ENCODE data around the gene SLC12A6.
"Not testable (repeated sequence)": the region's sequence is repeated elsewhere in the genome, so short reads cannot be mapped to it uniquely, and the experiment has no call there.

Gene SLC12A6

DNA sequence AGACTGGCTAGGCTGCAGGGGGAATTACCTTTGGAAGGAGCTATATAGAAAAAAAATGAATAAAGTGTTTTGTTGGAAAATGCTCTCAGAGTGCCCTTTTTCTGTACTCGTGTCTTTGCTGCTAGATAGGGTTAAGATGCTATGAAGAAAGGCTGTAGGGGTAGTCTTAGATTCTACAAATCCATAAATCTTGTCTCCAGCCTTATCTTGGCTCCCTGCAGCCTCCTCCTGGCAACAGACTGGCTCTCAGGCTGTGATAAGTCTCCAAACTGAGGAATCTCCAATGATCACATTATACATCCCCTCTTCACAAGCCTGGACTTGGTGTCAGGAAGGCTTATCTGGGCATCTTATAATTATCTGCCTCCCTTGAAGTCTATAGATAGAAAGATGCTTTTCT, 20.1 kb upstream of the SLC12A6 start:
- DNase-seq, result no peak

DNA sequence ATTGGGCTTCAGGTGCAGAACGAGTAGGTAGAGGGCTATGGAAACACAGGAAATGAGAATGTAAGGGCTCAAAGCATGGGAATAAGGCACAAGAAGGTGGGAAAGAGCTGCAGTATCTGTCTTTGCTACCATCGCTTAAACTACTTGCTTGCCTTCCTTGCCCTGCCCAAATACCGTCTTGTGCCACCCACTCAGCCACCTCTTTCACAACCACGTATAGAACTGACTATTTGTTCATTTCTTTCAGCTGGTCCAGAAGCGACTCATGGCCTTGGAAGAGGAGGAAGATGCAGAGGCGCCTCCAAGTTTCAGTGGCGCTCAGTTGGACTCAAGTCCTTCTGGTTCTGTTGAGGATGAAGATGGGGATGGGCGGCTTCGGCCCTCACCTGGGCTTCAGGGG, 17.7 kb upstream of the SLC12A6 start:
- DNase-seq, result no peak

DNA sequence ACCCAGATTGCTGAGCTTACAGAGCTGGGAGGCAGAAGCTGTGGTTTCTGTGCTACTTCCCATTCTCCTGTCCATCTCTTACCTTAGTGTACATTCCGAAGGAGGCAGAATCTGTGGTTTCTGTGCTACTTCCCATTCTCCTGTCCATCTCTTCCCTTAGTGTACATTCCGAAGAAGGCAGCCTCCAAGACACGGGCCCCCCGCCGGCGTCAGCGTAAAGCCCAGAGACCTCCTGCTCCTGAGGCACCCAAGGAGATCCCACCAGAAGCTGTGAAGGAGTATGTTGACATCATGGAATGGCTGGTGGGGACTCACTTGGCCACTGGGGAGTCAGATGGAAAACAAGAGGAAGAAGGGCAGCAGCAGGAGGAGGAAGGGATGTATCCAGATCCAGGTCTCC, 16.7 kb upstream of the SLC12A6 start:
- DNase-seq, result no peak

DNA sequence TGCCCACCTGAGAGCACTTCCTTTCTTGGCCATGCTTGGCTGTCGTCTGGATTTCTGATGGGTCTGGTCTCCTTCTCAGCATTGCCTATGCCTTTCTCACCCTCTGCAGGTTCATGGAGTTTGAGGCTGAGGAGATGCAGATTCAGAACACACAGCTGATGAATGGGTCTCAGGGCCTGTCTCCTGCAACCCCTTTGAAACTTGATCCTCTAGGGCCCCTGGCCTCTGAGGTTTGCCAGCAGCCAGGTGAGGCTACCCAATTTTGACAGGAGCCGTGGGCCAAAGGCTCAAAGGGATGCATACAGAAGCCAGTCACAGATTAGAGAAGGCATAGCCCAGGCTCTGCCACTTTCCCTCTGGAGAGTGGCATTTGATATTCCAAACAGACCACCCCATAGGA, 16.0 kb upstream of the SLC12A6 start:
- no peak for DNase-seq

DNA sequence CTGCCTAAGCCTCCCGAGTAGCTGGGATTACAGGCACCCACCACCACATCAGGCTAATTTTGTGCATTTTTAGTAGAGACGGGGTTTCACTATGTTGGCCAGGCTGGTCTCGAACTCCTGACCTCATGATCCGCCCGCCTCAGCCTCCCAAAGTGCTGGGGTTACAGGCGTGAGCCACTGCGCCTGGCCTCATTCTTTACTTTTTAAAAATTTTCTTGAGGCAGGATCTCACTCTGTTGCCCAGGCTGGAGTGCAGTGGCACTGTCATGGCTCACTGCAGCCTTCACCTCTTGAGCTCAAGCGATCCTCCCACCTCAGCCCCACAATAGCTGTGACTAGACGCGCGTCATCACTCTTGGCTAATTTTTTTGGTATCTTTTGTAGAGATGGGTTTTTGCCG, 15.4 kb upstream of the SLC12A6 start:
- not testable (repeated sequence) for DNase-seq

DNA sequence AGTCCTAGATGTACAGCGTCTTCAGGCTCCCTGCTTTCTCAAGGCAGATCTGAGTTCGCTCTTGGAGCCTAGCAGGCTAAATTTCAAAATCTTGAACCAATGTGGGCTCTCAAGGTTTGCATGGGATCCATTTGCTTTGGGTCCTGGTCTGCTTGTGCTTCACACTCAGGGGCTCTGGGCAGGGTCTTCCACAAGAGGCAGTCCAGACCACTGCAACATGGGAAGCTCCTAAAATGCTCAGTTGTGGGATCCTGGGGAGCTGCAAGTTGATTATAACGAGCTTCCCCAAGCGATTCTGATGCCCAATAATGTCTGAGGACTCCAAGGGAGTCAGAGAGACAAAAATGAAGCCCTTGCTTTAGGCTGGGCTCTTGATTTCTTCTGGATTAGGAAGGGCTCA, 12.2 kb upstream of the SLC12A6 start:
- DNase-seq, result no peak

DNA sequence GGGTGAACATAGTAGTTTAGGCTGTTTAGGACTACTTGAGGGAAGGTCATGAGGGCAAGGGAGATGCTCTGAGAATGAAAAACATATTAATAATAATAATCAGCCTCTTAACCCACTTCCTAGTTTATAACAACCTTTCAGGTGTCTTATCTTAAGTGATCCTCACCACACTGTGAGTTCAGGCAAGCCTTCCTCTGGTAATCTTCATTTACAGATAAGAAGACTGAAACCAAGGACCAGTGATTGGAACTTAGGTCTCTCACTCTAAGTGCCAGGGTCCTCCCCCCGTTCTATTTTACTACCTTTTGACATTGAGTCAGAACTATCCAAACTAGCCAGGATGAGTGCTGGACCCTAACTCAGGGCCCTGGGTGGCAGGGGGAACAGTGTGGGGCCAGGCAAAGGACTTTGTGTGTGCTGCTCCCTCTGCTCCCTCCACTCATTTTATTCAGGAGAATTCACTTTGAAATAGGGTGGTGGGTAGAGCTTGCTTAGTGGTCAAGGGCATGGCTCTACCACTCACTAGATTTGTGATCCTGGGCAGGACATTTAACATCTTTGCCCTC, 11.2 kb upstream of the SLC12A6 start:
- no peak for DNase-seq

DNA sequence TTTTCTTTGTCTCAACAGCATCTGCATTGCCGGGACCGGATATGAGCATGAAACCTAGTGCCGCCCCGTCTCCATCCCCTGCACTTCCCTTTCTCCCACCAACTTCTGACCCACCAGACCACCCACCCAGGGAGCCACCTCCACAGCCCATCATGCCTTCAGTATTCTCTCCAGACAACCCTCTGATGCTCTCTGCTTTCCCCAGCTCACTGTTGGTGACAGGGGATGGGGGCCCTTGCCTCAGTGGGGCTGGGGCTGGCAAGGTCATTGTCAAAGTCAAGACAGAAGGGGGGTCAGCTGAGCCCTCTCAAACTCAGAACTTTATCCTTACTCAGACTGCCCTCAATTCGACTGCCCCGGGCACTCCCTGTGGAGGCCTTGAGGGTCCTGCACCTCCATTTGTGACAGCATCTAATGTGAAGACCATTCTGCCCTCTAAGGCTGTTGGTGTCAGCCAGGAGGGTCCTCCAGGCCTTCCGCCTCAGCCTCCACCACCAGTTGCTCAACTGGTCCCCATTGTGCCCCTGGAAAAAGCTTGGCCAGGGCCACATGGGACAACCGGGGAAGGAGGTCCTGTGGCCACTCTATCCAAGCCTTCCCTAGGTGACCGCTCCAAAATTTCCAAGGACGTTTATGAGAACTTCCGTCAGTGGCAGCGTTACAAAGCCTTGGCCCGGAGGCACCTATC, 10.5 kb upstream of the SLC12A6 start:
- DNase-seq, result no peak

DNA sequence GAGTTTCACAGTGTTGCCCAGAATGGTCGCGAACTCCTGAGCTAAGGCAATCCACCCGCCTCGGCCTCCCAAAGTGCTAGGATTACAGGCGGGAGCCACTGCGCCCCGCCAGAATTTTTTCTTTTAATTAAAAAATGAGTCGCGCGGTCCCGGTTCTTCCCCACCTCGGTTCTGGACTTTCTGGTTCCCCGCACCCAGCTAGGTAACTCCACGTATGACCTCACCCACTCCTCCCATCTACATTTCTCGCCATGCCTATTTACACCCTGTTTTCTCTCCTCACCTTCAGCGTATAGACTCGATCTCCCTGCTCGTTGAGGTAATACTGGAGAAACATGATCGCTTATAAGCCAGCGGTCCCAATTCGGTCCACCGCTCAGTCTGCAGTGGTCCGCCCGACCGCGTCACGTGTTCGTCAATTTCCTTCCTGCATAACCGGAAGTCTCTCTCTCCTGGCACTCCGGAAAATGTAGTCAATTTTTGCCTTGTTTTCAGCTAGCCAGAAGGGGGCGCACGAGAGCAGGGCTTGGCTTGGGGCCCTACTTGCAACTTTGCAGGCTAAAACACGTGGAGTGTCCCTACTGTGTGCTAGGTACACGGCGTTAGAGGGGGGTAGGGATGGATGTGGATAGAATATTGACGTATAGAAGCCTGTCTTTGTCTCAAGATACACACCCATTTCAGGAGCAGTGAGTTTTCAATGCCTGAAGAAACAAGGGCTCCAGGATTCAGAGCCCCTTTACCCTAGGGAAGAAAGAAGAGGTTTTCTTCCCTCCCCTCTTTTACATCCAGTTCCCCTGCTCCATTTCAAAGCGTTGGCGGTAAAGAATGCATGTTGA, 5.4 kb upstream of the SLC12A6 start, which contains the start of the genes NOP10 and NUTM1:
TSS of gene NOP10 (minus strand) at position 400 of the 839 bp plus-strand sequence. CDS start at position 337, 63 bp downstream.
TSS of gene NUTM1 (plus strand) at position 579 of the 839 bp plus-strand sequence. CDS start 382 bp downstream, outside the sequence.
- peak; percentile 83 to 92 (median 90) for DNase-seq

DNA sequence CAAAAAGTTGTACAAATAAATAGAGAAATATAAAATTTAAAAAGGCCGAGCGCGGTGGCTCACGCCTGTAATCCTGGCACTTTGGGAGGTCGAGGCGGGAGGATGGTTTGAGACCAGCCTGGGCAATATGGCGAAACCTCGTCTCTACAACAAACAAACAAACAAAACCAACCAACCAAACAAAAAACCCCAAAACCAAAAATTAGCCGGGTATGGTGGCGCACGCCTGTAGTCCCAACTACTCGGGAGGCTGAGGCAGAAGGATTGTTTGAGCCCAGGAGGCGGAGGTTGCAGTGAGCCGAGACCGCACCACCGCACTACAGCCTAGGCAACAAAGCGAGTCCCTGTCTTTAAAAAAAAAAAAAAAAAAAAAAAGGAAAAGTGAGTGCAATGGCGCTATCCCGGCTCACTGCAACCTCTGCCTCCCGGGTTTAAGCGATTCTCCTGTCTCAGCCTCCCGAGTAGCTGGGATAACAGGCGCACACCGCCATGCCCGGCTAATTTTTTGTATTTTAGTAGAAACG, 4.7 kb upstream of the SLC12A6 start:
- DNase-seq, result not testable (repeated sequence)

DNA sequence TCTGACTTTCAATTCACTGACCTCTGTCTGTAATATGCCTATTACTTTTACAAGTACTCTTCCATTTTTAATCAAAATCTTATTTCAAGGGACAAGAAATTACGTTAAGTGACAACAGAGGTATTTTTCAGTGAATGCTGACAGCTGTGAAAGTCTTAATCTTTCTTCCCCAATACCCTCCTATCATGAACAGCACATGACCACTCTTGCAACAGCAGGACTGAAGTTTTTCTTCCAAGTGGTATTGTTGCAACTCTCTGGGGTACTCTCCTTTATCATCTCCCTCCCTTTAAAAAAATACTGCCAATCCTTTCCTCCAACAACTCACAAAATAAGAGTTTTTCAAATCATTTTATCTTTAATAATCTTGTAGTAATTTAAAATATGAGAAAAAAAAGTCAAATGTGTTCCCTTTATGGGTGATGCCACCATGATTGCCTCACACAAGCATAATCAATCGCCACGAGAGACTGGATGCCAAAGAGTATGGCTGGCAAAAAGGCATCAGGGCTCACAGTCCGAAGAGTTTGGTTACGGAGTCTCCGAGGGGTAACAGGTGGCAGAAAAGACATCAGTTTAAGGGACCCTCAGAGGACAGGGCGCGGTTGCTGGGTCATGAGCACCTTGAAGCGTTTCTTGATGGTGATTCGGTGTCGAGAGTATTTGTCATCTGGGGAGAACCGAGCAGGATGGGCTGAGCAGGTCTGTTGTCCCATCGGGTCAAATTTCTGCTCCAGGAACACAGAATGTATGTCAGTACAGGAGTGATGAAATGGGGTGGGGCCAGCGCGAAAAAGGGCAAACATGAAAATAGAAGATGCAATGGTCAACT, 4.0 kb upstream of the SLC12A6 start:
- DNase-seq, result no peak

DNA sequence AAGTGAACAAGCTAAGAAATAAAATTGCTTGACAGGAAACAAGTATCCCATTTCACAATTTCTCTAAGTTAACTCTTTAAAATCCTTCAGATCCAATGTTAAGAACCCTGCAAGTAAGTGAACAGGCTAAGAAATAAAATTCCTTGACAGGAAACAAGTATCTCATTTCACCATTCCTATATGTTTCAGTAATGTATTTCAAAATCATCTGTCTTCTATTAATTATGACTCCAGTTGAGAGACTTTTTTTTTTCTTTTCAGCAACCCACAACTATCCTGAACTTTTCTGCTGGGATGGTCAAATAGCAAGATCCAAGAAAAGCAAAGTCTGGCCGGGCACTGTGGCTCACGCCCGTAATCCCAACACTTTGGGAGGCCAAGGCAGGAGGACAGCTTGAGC, 2.4 kb upstream of the SLC12A6 start:
- no peak for DNase-seq

DNA sequence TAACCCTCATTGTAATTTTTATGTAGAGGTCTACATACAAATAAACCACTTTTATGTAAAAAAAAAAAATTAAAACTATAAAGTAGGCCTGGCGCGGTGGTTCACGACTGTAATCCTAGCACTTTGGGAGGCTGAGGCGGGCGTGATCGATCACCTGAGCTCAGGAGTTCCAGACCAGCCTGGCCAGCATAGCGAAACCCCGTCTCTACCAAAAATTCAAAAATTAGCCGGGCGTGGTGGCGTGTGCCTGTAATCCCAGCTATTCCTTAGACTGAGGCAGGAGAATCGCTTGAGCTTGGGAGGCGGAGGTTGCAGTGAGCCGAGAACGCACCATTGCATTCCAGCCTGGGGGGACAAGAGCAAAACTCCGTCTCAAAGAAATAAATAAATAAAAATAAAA, 766 bp upstream of the SLC12A6 start:
- no peak for DNase-seq

DNA sequence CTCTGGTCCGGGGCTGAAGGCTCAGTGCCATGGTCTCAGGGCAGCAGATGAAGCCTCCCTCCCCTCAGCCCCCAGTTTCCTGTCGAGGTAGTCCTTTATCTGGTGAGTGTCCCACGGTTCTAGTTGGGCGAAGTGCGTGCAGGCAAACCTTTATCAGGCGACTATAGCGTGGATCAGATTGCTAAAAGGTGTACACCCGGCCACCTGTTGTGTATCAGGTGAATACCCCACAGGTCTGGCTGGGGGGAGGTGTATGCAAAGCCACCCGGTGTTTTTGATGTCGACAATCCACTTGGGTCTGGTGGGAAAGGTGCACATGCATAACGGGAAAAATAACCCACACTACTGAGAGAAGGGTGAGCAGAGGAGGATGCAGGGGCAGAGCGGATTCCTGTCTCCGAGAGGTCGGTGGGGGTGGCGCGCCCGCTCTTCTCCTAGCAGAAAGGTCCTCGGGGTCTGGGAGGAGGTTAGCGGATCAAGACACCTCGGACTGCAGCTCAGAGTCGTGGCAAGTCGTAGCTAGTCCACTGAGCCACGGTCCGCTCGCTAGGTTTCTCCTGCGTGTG, 507 bp downstream of the SLC12A6 start:
- peak in 1 of 5 donors; percentile 11 for DNase-seq

DNA sequence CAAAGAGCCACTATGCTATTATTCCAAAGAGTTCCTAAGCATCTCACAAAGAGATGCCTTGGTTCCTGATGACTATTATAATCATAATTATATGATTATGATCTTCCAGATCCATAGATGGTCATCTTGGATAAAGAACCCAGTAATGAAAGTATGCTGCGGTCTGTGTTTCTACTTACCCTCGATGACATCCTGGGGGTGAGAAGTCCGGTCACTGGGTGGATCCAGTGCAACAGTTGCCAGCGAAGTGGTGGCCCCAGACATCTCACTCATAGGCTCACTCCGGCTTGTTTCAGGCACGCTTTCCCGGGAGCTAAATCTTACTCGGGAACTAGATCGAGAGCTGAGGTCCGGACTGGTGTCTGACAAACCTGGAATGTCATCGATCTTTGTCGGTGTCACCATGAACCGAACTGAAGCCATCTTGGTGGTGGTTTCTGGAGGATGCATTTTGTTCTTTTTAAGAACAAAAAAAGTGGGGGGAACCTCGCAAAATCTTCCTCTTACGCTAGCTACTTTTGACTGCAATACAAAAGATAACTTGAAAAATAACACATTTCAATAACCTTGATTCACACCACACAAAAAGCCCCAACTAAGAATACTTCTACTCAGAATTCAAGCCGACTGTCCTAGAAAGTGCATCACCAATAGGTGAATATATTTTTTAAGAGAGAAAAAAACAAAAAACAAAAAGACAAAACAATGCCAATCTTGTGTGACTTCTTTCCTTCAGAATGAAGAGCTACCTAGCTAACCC, 1.2 kb downstream of the SLC12A6 start:
- no peak for DNase-seq

DNA sequence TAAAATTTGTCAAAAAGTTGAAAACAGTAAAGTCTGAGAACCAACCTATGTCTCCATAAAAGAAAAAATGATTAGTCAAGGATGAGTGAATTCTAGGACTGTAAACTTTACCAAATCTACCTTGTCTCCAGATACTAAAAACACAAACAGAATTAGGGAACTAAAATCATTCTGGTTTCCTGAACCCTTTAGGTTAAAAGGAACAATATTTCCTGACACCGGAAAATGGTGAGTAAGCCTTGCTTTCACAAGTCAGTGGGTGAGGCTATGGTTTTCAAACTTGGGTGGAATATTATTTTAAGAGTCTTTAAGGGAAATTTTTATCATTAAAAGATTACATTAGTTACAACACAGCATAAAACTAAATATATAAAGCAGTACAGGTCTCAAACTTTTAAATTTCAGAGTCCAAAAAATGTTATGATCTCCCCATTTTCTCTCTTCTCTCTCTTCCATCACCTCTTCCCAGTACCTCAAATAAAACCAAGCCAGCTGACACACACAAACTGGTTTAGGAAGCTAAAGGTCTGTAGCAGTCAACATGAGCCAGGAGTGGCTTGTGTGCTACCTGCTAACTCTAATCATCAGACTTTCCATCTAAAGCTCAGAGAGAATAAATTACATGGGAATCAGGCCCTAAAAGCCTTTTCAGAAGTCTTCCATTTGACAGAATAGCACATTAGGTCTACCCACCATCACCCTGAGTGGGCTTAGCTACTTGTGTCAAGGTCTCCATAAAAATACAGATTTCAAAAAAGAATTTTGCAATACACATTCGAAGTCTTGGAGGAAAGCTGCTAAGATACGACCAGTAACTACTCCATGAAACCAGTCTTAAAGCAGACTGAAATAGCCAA, 2.2 kb downstream of the SLC12A6 start:
- no peak for DNase-seq

DNA sequence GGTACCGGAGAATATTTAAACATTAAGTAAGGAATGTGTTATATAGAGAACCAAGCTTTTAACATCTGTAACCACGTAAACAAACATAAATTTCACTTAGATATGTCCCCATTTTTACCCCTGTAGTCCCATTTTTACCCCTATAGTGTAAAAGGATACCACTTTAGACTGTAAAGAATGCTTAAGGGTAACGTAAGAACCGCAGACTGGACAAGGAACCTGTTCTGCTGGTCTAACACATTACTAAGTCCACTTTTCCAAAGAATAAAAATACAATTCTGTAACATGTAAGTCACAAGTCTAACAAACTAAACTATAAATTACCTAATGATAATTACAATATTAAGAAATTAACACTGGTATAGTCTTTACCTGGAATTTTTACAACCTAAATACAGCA, 2.9 kb downstream of the SLC12A6 start:
- DNase-seq, result no peak

DNA sequence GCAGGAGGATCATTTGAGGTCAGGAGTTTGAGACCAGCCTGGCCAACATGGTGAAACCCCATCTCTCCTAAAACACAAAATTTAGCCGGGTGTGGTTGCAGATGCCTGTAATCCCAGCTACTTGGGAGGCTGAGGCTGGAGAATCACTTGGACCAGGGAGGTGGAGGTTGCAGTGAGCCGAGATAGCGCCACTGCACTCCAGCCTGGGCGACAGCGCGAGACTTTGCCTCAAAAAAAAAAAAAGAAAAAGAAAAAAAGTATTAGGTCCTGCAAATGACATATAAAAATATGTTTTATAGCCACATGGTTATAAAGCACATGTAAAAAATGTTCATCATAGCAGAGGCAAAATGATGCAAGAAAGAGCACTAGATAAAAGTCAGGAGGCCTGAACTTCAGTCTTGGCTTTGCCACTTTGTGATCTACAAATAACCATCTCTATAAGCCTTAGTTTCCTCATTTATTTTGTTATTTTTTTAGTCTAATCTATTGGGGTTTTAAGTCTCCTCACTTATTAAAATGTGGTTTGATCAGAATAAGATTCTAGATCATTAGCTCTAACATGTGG, 4.9 kb downstream of the SLC12A6 start:
- DNase-seq, result no peak

DNA sequence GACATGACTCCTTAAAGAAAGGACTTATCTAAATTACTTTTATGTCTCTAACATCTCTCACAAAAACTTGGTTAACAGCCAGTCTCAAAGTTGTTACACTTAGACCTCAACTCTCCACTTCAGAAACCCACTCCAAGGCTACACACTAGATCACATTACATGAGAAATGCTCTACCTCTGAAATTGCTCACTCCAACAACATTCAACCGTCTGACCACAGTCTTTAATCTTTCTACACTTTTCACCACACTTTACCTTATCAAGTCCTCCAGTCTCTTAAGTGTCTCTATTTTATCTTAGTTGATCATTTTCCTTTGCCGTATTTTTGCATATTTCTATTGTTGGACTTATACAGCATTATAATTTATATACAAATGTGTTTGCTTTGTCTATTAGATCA, 5.8 kb downstream of the SLC12A6 start:
- DNase-seq, result peak in 1 of 5 donors; percentile 53

DNA sequence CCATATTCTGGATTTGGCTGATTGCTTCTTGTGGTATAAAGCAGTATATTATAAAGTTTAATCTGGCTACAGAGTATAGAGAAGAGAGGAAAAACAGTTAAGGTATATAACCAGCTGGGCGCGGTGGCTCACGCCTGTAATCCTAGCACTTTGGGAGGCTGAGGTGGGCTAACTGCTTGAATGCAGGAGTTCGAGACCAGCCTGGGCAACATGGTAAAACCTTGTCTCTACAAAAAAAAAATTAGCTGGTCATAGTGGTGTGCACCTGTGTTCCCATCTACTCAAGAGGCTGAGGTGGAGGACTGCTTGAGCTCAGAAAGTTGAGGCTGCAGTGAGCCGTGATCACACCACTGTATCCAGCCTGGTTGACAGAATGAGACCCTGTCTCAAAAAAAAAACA, 7.3 kb downstream of the SLC12A6 start:
- no peak for DNase-seq

Data from T-helper 1 cell (primary cell).